Muscle layer of colon (tissue), 2 donors: Measurements from ENCODE around the gene PGM1.

Experiments used
- H3K27ac ChIP-seq: one replicate; pipeline ENCODE4 v1.7.0; 2013; ENCODE audit warnings: low read depth, mild to moderate bottlenecking, low read length, moderate library complexity
- H3K27me3 ChIP-seq, 2 donors: one replicate each; pipeline ENCODE4 v1.7.0; 2013; ENCODE audit warnings: low read length in 2 of 2, mild to moderate bottlenecking in 2 of 2; ENCODE audit not compliant: insufficient read depth in 2 of 2, control insufficient read depth in 1 of 2
- H3K36me3 ChIP-seq: one replicate; pipeline ENCODE4 v1.7.0; 2013; ENCODE audit warnings: mild to moderate bottlenecking, low read length; ENCODE audit not compliant: insufficient read depth
- H3K4me1 ChIP-seq: one replicate; pipeline ENCODE4 v1.7.0; 2013; ENCODE audit warnings: mild to moderate bottlenecking, low read length; ENCODE audit not compliant: insufficient read depth
- H3K4me3 ChIP-seq, 2 donors: one replicate each; pipeline ENCODE4 v1.7.0; 2013; ENCODE audit warnings: low read length in 2 of 2, low read depth in 1 of 2, mild to moderate bottlenecking in 1 of 2, moderate library complexity in 1 of 2
- H3K9ac ChIP-seq: one replicate; pipeline ENCODE4 v1.7.0; 2013; ENCODE audit warnings: low read length
- H3K9me3 ChIP-seq: one replicate; pipeline ENCODE4 v1.7.0; 2013; ENCODE audit warnings: mild to moderate bottlenecking, low read length
- donor health status: abdominal sarcoma.
- donor health status: Adenocarcinoma of cecum.

The PGM1 gene

DNA sequence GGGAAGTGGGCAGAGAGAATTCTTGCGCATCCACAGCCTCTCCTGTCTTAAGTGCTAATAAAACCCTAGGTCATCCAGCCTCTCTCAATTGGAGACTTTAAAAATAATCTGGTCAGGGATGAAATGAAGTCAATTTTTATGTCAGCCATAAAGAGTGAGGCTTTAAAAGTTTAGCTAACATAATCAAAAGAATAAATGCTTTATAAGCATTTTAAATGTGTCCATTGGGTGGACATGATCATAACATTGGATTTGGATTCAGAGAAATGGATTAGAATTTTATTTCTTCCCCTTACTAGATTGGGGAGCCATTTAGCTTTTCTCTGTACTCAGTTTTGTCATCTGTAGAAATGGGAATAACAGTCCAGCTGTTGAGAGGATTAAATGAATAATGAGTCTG is 55.5 kb downstream of the PGM1 start:
- Histone ChIP-seq H3K9me3 (no peaks in the 10 kb centered on the region), H3K36me3 (peaks cover 23% of the 10 kb centered on the region), H3K9ac (no peak overlapping the region), H3K4me3 (no peak overlapping the region), H3K27me3 (no peaks in the 10 kb centered on the region), H3K4me1 (peaks cover 14% of the 10 kb centered on the region), H3K27ac (no peak overlapping the region)

DNA sequence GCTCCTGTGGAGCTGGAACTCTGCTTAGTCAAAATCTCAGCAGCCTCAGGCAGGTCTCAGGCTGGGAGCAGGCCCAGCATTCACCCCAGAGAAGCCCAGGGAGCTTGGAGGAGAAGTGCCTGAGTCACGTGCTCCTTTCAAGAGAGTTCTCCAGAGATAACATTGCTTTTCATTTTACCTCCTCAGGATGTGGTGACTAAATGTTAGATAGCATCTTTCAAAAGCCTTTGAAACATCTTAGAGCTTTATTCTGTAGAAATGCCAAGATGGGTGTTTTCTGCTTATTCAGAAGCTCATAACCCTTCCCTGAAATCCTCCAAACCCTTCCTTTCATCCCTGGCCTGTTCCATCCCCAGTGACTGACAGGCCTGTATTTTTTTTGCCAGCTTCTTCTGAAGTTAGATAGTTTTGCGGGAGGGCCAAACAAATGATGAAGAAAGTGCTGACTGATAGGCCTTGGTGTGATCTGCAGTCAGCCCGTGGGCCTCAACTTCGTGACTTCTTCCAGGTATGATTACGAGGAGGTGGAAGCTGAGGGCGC is 58.0 kb downstream of the PGM1 start:
- H3K27me3 ChIP-seq, result no peaks in the 10 kb centered on the region
- H3K4me1 ChIP-seq, result no peaks in the 10 kb centered on the region
- H3K9ac ChIP-seq, result no peak overlapping the region
- H3K9me3 ChIP-seq, result no peaks in the 10 kb centered on the region
- H3K27ac ChIP-seq, result no peak overlapping the region
- H3K4me3 ChIP-seq, result no peak overlapping the region
- H3K36me3 ChIP-seq, result peaks cover 31% of the 10 kb centered on the region

- H3K4me1 ChIP-seq, result no peaks in the 10 kb centered on the region
- H3K27ac ChIP-seq, result no peak overlapping the region
- H3K9ac ChIP-seq, result no peak overlapping the region
- H3K4me3 ChIP-seq, result no peak overlapping the region
- H3K27me3 ChIP-seq, result no peaks in the 10 kb centered on the region
- H3K9me3 ChIP-seq, result no peaks in the 10 kb centered on the region
- peaks cover 31% of the 10 kb centered on the region for H3K36me3 ChIP-seq
These were observed 60.8 kb downstream of the PGM1 start for GRCh38 chr1:63653976-63654375.

GRCh38 chr1:63659448-63659847 is 66.2 kb downstream of the PGM1 start:
- Histone ChIP-seq H3K9me3 (no peaks in the 10 kb centered on the region), H3K36me3 (peaks cover 16% of the 10 kb centered on the region), H3K9ac (no peak overlapping the region), H3K4me1 (peaks cover 9% of the 10 kb centered on the region), H3K27ac (no peak overlapping the region), H3K4me3 (no peak overlapping the region), H3K27me3 (no peaks in the 10 kb centered on the region)

DNA sequence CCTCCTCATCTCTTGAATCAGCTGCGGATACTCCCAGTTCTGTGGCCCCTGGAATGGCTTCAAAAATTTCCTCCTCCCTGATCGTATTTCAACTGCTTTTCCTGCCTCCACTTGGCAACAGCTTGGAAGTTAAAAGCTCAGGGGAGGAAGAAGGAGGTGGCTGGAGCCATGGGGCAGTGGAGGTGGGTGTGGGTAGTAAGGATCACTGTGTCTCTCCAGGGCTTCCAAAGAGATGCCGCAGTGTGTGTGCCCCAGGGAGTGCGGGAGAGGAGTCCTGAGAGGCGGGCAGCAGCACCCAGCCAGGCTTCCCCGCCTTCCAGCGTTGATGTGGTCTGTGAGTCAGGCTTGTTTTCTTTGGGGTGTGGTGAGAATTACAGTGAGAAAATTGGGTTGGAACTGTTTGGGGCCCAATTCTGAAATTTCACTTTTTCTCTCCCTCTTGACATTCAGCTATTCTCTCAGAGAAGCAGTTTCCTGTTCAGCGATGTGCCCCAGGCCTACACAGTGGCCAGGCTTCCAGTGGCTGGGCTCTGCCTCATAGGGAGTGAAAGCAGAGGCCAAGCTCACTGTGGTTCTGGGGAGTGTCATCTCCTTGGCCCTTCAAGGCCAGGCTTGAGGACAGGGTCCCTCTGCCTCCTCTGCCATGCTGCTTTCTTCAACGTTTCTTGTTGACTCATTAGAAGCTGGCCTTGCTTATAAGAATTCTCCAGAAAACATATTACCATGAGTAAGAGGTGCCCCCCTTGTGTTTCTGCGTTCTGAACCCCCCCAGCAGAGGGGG is 69.0 kb downstream of the PGM1 start:
- Histone ChIP-seq H3K36me3 (peaks cover 8% of the 10 kb centered on the region), H3K9ac (no peak overlapping the region), H3K27me3 (no peaks in the 10 kb centered on the region), H3K27ac (no peak overlapping the region), H3K9me3 (no peaks in the 10 kb centered on the region), H3K4me3 (no peak overlapping the region), H3K4me1 (peaks cover 9% of the 10 kb centered on the region)

DNA sequence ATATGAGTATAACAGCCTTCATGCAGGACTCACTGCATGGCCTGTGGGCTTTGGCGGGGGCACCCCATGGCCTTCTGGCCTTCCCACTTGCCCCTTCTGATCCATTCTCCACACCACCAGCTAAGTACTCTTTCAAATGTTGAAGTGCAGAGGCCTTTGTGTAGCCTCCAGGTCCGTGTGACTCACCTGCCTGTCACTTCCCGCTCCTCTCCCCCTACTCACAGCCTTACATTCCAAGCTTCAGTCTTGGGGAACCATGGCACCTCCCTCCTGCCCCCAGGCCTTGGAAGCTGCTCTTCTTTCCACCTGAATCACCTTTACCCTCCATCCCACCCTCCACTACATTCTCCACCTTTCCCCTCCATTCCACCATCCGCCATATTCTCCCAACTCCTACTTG is 69.6 kb downstream of the PGM1 start:
- H3K27me3 ChIP-seq, result no peaks in the 10 kb centered on the region
- no peak overlapping the region for H3K4me3 ChIP-seq
- H3K36me3 ChIP-seq, result peaks cover 8% of the 10 kb centered on the region
- H3K27ac ChIP-seq, result no peak overlapping the region
- no peaks in the 10 kb centered on the region for H3K9me3 ChIP-seq
- H3K9ac ChIP-seq, result no peak overlapping the region
- peaks cover 9% of the 10 kb centered on the region for H3K4me1 ChIP-seq

DNA sequence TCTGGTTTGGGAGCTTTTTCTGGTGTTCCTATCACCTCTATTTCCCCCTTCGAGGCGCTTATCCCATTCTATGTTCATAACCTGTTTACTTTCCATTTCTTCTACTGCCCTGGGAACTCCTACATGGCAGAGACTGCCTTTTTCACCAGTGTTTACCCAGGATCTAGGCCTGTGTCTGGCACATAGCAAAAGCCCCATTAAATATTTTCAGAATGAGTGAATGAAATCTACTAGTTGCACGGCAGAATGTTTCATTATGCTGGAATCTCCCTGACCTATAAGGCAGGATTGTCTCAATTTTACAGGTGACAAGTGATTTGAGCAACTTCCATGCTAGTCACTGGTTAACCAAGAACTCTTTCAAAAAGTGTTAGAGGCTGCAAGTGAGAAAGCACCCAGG is 70.1 kb downstream of the PGM1 start:
- Histone ChIP-seq H3K9ac (no peak overlapping the region), H3K4me3 (no peak overlapping the region), H3K36me3 (peaks cover 8% of the 10 kb centered on the region), H3K27ac (no peak overlapping the region), H3K27me3 (no peaks in the 10 kb centered on the region), H3K4me1 (peaks cover 9% of the 10 kb centered on the region), H3K9me3 (no peaks in the 10 kb centered on the region)

DNA sequence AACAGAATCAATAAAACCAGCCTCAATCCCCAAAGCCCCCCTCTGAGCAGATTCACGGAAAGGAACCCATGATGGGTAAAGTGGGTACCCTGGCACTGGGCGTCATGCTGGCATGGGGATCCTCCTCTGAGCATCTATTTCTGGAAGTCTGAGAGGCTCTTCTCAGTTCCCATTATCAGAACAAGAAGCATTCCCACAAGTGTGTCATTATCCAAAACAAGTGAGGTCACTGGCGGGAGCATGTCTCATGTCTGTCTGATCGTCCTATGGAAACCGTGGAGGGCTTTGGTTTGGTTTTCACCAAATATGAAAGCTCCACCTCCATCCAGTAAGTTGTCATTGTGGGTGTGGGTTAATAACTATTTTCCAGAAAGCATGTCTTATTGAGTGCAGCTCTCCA is 70.7 kb downstream of the PGM1 start:
- no peak overlapping the region for H3K27ac ChIP-seq
- H3K27me3 ChIP-seq, result no peaks in the 10 kb centered on the region
- H3K4me3 ChIP-seq, result no peak overlapping the region
- H3K36me3 ChIP-seq, result peaks cover 8% of the 10 kb centered on the region
- peaks cover 9% of the 10 kb centered on the region for H3K4me1 ChIP-seq
- H3K9ac ChIP-seq, result no peak overlapping the region
- H3K9me3 ChIP-seq, result no peaks in the 10 kb centered on the region

DNA sequence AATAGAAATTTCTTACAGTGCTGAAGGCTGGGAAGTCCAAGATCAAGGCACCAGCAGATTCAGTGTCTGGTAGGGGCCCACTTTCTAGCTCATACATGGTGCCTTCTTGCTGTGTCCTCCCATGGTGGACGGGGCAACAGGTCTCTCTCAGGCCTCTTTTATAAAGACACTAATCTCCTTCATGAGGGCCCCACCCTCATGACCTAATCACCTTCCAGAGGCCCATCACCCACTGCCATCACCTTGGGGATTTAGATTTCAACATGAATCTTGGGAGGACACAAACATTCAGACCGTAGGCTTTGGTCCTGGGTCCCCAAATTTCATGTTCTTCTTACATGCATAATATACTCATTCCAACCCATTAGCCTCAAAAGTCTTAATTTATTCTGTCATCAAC is 71.5 kb downstream of the PGM1 start:
- Histone ChIP-seq H3K36me3 (peaks cover 2% of the 10 kb centered on the region), H3K27ac (no peak overlapping the region), H3K9me3 (no peaks in the 10 kb centered on the region), H3K4me3 (no peak overlapping the region), H3K4me1 (peaks cover 9% of the 10 kb centered on the region), H3K27me3 (no peaks in the 10 kb centered on the region), H3K9ac (no peak overlapping the region)

DNA sequence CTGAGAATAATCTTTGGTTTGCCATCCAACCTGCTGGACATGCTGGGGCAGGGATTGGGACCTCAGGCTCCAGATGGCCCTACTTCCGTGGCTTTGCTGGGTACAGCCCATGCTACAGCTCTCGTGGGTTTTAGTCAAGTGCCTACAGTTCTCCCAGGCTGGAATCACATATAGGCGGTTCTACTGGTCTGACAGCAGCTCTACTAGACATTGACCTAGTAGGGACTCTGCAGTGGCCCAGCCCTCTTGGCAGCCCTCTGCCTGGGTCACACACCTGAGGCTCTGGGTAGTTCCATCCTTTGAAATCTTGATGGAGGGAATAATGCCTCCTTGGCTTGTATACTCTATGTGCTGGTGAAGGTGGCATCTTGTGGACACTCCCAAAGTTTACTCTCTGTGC is 72.2 kb downstream of the PGM1 start:
- no peak overlapping the region for H3K4me3 ChIP-seq
- no peak overlapping the region for H3K9ac ChIP-seq
- no peak overlapping the region for H3K27ac ChIP-seq
- H3K9me3 ChIP-seq, result no peaks in the 10 kb centered on the region
- H3K27me3 ChIP-seq, result no peaks in the 10 kb centered on the region
- H3K4me1 ChIP-seq, result peaks cover 9% of the 10 kb centered on the region
- H3K36me3 ChIP-seq, result no peaks in the 10 kb centered on the region

- Histone ChIP-seq H3K9me3 (no peaks in the 10 kb centered on the region), H3K27ac (no peak overlapping the region), H3K27me3 (no peaks in the 10 kb centered on the region), H3K4me1 (peaks cover 9% of the 10 kb centered on the region), H3K4me3 (no peak overlapping the region), H3K36me3 (no peaks in the 10 kb centered on the region), H3K9ac (no peak overlapping the region)
These were observed 72.6 kb downstream of the PGM1 start for GRCh38 chr1:63665824-63666223.

DNA sequence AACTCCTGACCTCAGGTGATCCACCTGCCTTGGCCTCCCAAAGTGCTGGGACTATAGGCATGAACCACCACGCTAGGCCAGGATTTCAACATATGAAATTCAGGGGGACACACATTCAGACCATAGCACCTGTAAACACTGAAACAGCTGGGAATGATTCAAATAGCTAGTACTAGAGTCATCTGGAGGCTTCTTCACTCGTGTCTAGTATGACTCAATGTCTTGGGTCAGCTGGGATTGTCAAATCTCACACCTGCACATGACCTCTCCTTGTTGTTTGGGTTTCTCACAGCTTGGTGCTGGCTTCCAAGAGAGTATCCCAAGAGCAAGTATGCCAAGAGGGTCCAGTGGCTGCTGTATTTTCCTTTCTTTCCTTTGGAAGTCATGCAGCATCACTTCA is 75.1 kb downstream of the PGM1 start:
- H3K4me3 ChIP-seq, result no peak overlapping the region
- no peaks in the 10 kb centered on the region for H3K9me3 ChIP-seq
- no peak overlapping the region for H3K27ac ChIP-seq
- no peaks in the 10 kb centered on the region for H3K27me3 ChIP-seq
- H3K9ac ChIP-seq, result no peak overlapping the region
- H3K4me1 ChIP-seq, result no peaks in the 10 kb centered on the region
- H3K36me3 ChIP-seq, result no peaks in the 10 kb centered on the region
